ENCODE data around the gene SHISA7. TPM values are rescaled to one million over a fixed set of nuclear protein-coding genes. Genes with fewer than 3 reads are reported as not detected.

Gene SHISA7
- total and polyA plus RNA-seq, 4 donors, result 1.6 TPM; not detected in 3

GRCh38 chr19:55454787-55455243 is 11.7 kb upstream of the SHISA7 start:
- Histone ChIP-seq H3K4me1 (ENCODE audit: control insufficient read depth in 4 of 4, insufficient read depth in 4 of 4, low read length in 3 of 4) (peaks cover 6 to 8% (median 7%) of the 10 kb centered on the region in 4 donors), H3K27ac (ENCODE audit: low read depth in 1 of 2, low read length in 2 of 2) (no peak overlapping the region), H3K9me3 (ENCODE audit: control insufficient read depth in 4 of 4, low read length in 3 of 4) (no peaks in the 10 kb centered on the region), H3K9ac (ENCODE audit: low read depth in 1 of 2, low read length in 2 of 2) (no peak overlapping the region), H3K27me3 (ENCODE audit: control insufficient read depth in 4 of 4, insufficient read depth in 4 of 4, low read length in 3 of 4) (no peaks in the 10 kb centered on the region), H3K4me3 (ENCODE audit: low read depth in 1 of 3, low read length in 3 of 3) (no peak overlapping the region), H3K36me3 (ENCODE audit: control insufficient read depth in 4 of 4, insufficient read depth in 3 of 4, low read depth in 1 of 4, low read length in 3 of 4) (peaks cover 0 to 13% (median 4%) of the 10 kb centered on the region in 4 donors)
- peak; percentile 65 for DNase-seq (ENCODE audit: low spot score)
- WGBS, result 82% methylated on average over 14 of the region's 14 CpGs
- TF ChIP-seq EGR1 (IDR thresholded peaks at IDR 0.05; ENCODE audit: low read depth in 2 of 2), result no peak
- TF ChIP-seq CTCF (IDR thresholded peaks at IDR 0.05; ENCODE audit: low read depth, low read length, missing input control), result peak; percentile 37
- no peak for TF ChIP-seq FOXA1 (IDR thresholded peaks at IDR 0.05)
- no peak for TF ChIP-seq RAD21 (IDR thresholded peaks at IDR 0.05)

- no peak for TF ChIP-seq MAX (IDR thresholded peaks at IDR 0.05)
- no peak for TF ChIP-seq EGR1 (IDR thresholded peaks at IDR 0.05; ENCODE audit: low read depth in 2 of 2)
- peaks cover 0 to 13% (median 4%) of the 10 kb centered on the region in 4 donors for H3K36me3 ChIP-seq (ENCODE audit: control insufficient read depth in 4 of 4, insufficient read depth in 3 of 4, low read depth in 1 of 4, low read length in 3 of 4)
- 89% methylated on average over 12 of the region's 12 CpGs for WGBS
- H3K27ac ChIP-seq (ENCODE audit: low read depth in 1 of 2, low read length in 2 of 2), result no peak overlapping the region
- no peak for DNase-seq (ENCODE audit: low spot score)
- H3K9ac ChIP-seq (ENCODE audit: low read depth in 1 of 2, low read length in 2 of 2), result no peak overlapping the region
- H3K27me3 ChIP-seq (ENCODE audit: control insufficient read depth in 4 of 4, insufficient read depth in 4 of 4, low read length in 3 of 4), result no peaks in the 10 kb centered on the region
- no peaks in the 10 kb centered on the region for H3K9me3 ChIP-seq (ENCODE audit: control insufficient read depth in 4 of 4, low read length in 3 of 4)
- H3K4me3 ChIP-seq (ENCODE audit: low read depth in 1 of 3, low read length in 3 of 3), result no peak overlapping the region
- peaks cover 0 to 2% (median under 1%) of the 10 kb centered on the region in 4 donors for H3K4me1 ChIP-seq (ENCODE audit: control insufficient read depth in 4 of 4, insufficient read depth in 4 of 4, low read length in 3 of 4)
These were observed 10.6 kb upstream of the SHISA7 start for GRCh38 chr19:55453511-55454260.

GRCh38 chr19:55452749-55453346 is 9.7 kb upstream of the SHISA7 start:
- no peak for TF ChIP-seq ZBTB33 (IDR thresholded peaks at IDR 0.05)
- TF ChIP-seq HNF4A (conservative IDR thresholded peaks at IDR 0.05), result no peak
- peak; percentile 20 for TF ChIP-seq SP1 (IDR thresholded peaks at IDR 0.05)
- TF ChIP-seq MAX (IDR thresholded peaks at IDR 0.05), result no peak
- peaks cover 0 to 13% (median 4%) of the 10 kb centered on the region in 4 donors for H3K36me3 ChIP-seq (ENCODE audit: control insufficient read depth in 4 of 4, insufficient read depth in 3 of 4, low read depth in 1 of 4, low read length in 3 of 4)
- 44% methylated on average over 34 of the region's 34 CpGs for WGBS
- no peak overlapping the region for H3K27ac ChIP-seq (ENCODE audit: low read depth in 1 of 2, low read length in 2 of 2)
- H3K9me3 ChIP-seq (ENCODE audit: control insufficient read depth in 4 of 4, low read length in 3 of 4), result no peaks in the 10 kb centered on the region
- no peaks in the 10 kb centered on the region for H3K27me3 ChIP-seq (ENCODE audit: control insufficient read depth in 4 of 4, insufficient read depth in 4 of 4, low read length in 3 of 4)
- H3K4me3 ChIP-seq (ENCODE audit: low read depth in 1 of 3, low read length in 3 of 3), result no peak overlapping the region
- H3K4me1 ChIP-seq (ENCODE audit: control insufficient read depth in 4 of 4, insufficient read depth in 4 of 4, low read length in 3 of 4), result peaks cover 0 to 2% (median 0%) of the 10 kb centered on the region in 4 donors
- H3K9ac ChIP-seq (ENCODE audit: low read depth in 1 of 2, low read length in 2 of 2), result no peak overlapping the region
- peak; percentile 84 for DNase-seq (ENCODE audit: low spot score)
